ENCODE results near the gene PPP4R2. TPM values are rescaled to one million over a fixed set of nuclear protein-coding genes. Genes with fewer than 3 reads are reported as not detected.
A peak's percentile ranks its signal among the peaks of the same experiment; 100 is the strongest.

Gene PPP4R2
- total RNA-seq, 1 experiment from 2014 or later = 48.0 TPM

GRCh38 chr3:73114711-73115110 lies 118.1 kb downstream of the PPP4R2 start:
- no peak for DNase-seq (ENCODE audit: low read depth)

GRCh38 chr3:73115806-73116205 lies 119.2 kb downstream of the PPP4R2 start:
- DNase-seq (ENCODE audit: low read depth) = no peak

Small RNA genes lying within 50 kb of the gene (small RNA-seq; reads per million reads assigned to genes)
- 1.3 reads per million, percentile 77 among the genes with 10 or more reads in this experiment for gene RNU2-64P
- gene RNU6-557P = not detected
- 0.07 reads per million for gene RNU7-19P

Other genes starting within 250 kb of the PPP4R2 start
- gene SHQ1, start 148.4 kb upstream of the PPP4R2 start, total RNA-seq (2014; rRNA removed; shearing (Covaris generic)) = 32.3 and 40.4 TPM in 2 replicates
- 8.0 and 11.3 TPM in 2 replicates for gene GXYLT2, start 108.8 kb upstream of the PPP4R2 start, total RNA-seq (2014; rRNA removed; shearing (Covaris generic))
- 1.6 and 1.9 TPM in 2 replicates for gene EBLN2, start 64.8 kb downstream of the PPP4R2 start, total RNA-seq (2014; rRNA removed; shearing (Covaris generic))